Measurements from ENCODE around the gene TAF5L.

Gene TAF5L

GRCh38 chr1:229651546-229651945, 25.6 kb upstream of the TAF5L start:
- no peaks in the 10 kb centered on the region for H3K9me3 Mint-ChIP-seq
- no peaks in the 10 kb centered on the region for H3K27me3 Mint-ChIP-seq
- no peak overlapping the region for H3K4me3 Mint-ChIP-seq
- peaks cover 3% of the 10 kb centered on the region for H3K36me3 Mint-ChIP-seq
- H3K27ac Mint-ChIP-seq: no peak overlapping the region
- H3K4me1 Mint-ChIP-seq: no peaks in the 10 kb centered on the region

GRCh38 chr1:229650045-229650444, 24.1 kb upstream of the TAF5L start:
- Mint-ChIP-seq H3K36me3 (peaks cover 10% of the 10 kb centered on the region), H3K27ac (no peak overlapping the region), H3K27me3 (no peaks in the 10 kb centered on the region), H3K4me3 (no peak overlapping the region), H3K4me1 (no peaks in the 10 kb centered on the region), H3K9me3 (no peaks in the 10 kb centered on the region)

GRCh38 chr1:229648406-229648805, 22.5 kb upstream of the TAF5L start:
- Mint-ChIP-seq H3K4me1 (no peaks in the 10 kb centered on the region), H3K27ac (no peak overlapping the region), H3K27me3 (no peaks in the 10 kb centered on the region), H3K9me3 (no peaks in the 10 kb centered on the region), H3K4me3 (no peak overlapping the region), H3K36me3 (peaks cover 7% of the 10 kb centered on the region)

DNA sequence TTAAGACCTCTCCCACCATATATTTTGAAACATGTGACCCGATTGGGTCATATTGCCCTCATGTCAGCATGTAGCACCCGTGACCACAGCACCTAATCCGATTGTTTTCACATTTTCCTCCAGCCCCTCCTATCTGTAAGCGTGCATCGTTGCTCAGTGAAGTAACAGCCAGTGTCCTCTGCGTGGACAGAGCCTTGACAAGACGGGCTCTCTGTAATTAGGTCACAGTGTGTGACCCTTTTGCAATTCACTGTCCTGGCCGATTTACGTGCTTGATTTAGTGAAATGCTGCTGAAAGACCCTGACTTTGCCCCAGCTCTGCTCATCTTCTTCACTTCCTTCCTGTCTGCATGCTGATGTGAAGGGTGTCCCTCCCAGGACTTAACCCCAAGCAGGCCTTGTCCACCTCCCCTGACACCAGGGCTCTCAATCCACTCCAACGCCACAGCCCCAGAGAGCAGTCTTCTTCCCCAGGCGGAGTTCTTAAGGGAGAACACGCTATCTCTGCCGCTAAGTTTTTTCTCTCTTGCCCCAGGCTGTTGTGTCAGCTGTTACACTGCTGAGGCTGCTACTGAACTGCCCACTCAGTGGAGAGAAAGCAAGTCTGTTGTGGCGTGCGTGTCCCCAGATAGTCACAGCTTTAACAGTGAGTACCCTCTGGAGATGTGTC, 19.5 kb upstream of the TAF5L start:
- peaks cover 7% of the 10 kb centered on the region for H3K36me3 Mint-ChIP-seq
- H3K4me3 Mint-ChIP-seq: no peak overlapping the region
- peaks cover 3% of the 10 kb centered on the region for H3K4me1 Mint-ChIP-seq
- no peaks in the 10 kb centered on the region for H3K9me3 Mint-ChIP-seq
- H3K27me3 Mint-ChIP-seq: no peaks in the 10 kb centered on the region
- H3K27ac Mint-ChIP-seq: no peak overlapping the region

DNA sequence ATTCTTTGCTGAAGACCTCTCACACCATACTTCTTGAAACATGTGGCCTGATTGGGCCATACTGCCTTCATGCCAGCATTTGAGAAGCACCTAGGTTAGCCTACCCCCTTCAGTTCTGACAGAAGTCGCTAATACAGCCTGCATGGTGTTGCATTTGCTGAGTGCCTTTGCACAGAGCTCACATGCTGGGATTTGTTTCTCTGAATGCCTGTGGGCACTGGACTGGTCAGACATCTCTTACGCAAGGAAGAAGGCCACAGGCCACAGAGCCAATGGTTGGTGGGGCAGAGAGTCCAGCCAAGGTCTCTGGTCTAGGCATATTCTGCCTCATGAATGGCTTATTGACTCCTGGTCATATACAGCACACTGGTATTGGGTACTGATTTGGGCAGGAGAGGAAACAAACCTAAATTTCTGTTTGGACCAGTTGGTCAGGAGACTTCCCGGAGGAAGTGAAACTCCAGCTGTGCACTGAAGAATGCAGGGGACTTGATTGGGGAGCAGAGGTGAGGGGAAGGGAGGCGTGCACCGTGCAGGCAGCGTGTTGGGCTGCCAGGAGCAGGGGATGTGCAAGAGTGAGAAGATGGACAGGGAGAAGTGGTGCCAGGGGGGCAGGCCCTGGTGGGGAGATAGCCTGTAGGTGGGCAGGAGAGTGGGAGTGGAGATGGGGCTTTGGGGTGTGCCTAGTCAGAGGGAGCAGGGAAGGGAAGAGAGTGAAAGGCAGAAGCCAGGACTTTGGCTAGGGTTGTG, 18.2 kb upstream of the TAF5L start:
- Mint-ChIP-seq H3K27ac (no peak overlapping the region), H3K9me3 (no peaks in the 10 kb centered on the region), H3K4me1 (peaks cover 10% of the 10 kb centered on the region), H3K36me3 (peaks cover 7% of the 10 kb centered on the region), H3K27me3 (no peaks in the 10 kb centered on the region), H3K4me3 (no peak overlapping the region)

DNA sequence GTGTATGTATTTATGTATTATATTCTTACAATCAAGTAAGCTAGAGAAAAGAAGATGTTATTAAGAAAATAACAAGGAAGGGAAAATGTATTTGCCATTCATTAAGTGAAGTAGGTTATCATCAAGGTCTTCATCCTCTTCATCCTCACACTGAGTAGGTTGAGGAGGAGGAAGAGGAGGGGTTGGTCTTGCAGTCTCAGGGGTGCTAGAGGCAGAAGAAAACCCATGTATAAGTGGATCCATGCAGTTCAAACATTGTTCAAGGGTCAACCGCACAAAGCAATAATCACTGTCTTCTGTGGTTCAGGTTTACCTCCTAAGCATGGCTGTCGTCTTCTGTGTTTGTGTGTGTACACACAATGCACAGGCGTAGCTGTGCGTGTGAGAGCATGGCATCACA, 17.0 kb upstream of the TAF5L start:
- H3K27ac Mint-ChIP-seq: no peak overlapping the region
- peaks cover 9% of the 10 kb centered on the region for H3K36me3 Mint-ChIP-seq
- no peak overlapping the region for H3K4me3 Mint-ChIP-seq
- H3K27me3 Mint-ChIP-seq: no peaks in the 10 kb centered on the region
- peaks cover 10% of the 10 kb centered on the region for H3K4me1 Mint-ChIP-seq
- no peaks in the 10 kb centered on the region for H3K9me3 Mint-ChIP-seq

GRCh38 chr1:229642376-229642775, 16.5 kb upstream of the TAF5L start:
- Mint-ChIP-seq H3K4me3 (no peak overlapping the region), H3K36me3 (peaks cover 9% of the 10 kb centered on the region), H3K27me3 (no peaks in the 10 kb centered on the region), H3K27ac (no peak overlapping the region), H3K9me3 (no peaks in the 10 kb centered on the region), H3K4me1 (peaks cover 10% of the 10 kb centered on the region)

- H3K4me3 Mint-ChIP-seq: no peak overlapping the region
- no peaks in the 10 kb centered on the region for H3K27me3 Mint-ChIP-seq
- peaks cover 10% of the 10 kb centered on the region for H3K4me1 Mint-ChIP-seq
- H3K27ac Mint-ChIP-seq: no peak overlapping the region
- H3K36me3 Mint-ChIP-seq: peaks cover 9% of the 10 kb centered on the region
- no peaks in the 10 kb centered on the region for H3K9me3 Mint-ChIP-seq
These were observed 15.4 kb upstream of the TAF5L start for GRCh38 chr1:229641306-229641705.

- no peaks in the 10 kb centered on the region for H3K9me3 Mint-ChIP-seq
- H3K4me1 Mint-ChIP-seq: peaks cover 10% of the 10 kb centered on the region
- H3K27ac Mint-ChIP-seq: no peak overlapping the region
- H3K27me3 Mint-ChIP-seq: no peaks in the 10 kb centered on the region
- peaks cover 5% of the 10 kb centered on the region for H3K36me3 Mint-ChIP-seq
- H3K4me3 Mint-ChIP-seq: no peak overlapping the region
These were observed 14.5 kb upstream of the TAF5L start for GRCh38 chr1:229640455-229640854.

GRCh38 chr1:229637746-229638145, 11.8 kb upstream of the TAF5L start:
- Mint-ChIP-seq H3K4me1 (peaks cover 13% of the 10 kb centered on the region), H3K27ac (no peak overlapping the region), H3K9me3 (no peaks in the 10 kb centered on the region), H3K4me3 (no peak overlapping the region), H3K27me3 (no peaks in the 10 kb centered on the region), H3K36me3 (peaks cover 7% of the 10 kb centered on the region)

GRCh38 chr1:229636042-229636441, 10.1 kb upstream of the TAF5L start:
- peaks cover 10% of the 10 kb centered on the region for H3K36me3 Mint-ChIP-seq
- H3K9me3 Mint-ChIP-seq: no peaks in the 10 kb centered on the region

DNA sequence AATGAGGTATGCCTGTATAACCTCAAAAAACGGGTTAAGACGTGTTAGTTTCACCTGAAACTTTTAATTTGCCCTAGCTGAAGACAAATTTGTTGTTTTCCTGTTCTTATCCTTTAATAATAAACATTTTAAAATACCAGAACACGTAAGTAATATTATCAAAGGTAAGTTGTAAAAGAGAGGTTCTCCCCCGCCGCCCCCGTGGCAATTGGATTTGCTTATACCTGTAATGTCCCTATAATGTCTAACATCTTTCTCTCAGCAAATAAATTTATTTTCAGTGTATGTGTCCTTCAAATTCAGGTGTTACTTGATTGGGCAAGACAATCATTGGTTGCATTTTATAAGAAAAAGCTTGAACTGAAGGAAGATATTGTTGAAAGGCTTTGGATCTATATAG, 6.0 kb upstream of the TAF5L start:
- Mint-ChIP-seq H3K4me1 (peaks cover 47% of the 10 kb centered on the region), H3K36me3 (peaks cover 19% of the 10 kb centered on the region), H3K27ac (no peak overlapping the region), H3K27me3 (no peaks in the 10 kb centered on the region), H3K4me3 (no peak overlapping the region), H3K9me3 (no peaks in the 10 kb centered on the region)

More at GRCh38 chr1:229636042-229636441, 10.1 kb upstream of the TAF5L start:
- Mint-ChIP-seq H3K4me1 (peaks cover 26% of the 10 kb centered on the region), H3K4me3 (no peak overlapping the region), H3K27ac (no peak overlapping the region), H3K27me3 (no peaks in the 10 kb centered on the region)

DNA sequence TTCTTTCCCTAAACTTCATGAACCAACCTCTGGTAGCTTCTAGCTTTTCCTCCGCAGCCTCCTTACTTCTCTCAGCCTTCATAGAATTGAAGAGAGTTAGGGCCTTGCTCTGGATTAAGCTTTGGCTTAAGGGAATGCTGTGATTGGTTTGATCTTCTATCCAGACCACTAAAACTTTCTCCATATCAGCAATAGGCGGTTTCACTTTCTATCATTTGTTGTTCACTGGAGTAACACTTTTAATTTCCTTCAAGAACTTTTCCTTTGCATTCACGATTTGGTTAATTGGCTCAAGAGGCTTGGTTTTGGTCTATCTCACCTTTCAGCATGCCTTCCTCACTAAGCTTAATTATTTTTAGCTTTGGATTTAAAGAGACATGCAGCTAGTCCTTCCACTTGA, 5.2 kb upstream of the TAF5L start:
- Mint-ChIP-seq H3K27ac (no peak overlapping the region), H3K36me3 (peaks cover 19% of the 10 kb centered on the region), H3K4me3 (no peak overlapping the region), H3K9me3 (no peaks in the 10 kb centered on the region), H3K4me1 (peaks cover 51% of the 10 kb centered on the region), H3K27me3 (no peaks in the 10 kb centered on the region)

DNA sequence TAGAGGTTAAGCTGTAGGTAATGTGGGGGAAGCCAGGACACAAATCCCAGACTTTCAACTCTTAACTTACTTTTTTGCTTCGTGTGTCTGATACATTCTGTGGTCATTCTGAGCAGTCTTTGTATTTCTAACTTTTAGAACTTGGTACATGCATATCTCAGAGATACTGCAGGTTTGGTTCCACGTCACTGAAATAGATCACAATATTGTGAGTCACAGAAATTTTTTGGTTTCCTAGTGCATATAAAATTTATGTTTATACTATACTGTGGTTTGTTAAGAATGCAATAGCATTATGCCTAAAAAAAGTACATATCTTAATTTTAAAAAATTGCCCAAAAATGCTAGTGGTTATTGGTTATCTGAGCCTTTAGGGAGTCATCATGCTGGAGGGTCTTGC, 3.3 kb upstream of the TAF5L start:
- Mint-ChIP-seq H3K9me3 (no peaks in the 10 kb centered on the region), H3K27ac (no peak overlapping the region), H3K4me1 (peaks cover 55% of the 10 kb centered on the region)

DNA sequence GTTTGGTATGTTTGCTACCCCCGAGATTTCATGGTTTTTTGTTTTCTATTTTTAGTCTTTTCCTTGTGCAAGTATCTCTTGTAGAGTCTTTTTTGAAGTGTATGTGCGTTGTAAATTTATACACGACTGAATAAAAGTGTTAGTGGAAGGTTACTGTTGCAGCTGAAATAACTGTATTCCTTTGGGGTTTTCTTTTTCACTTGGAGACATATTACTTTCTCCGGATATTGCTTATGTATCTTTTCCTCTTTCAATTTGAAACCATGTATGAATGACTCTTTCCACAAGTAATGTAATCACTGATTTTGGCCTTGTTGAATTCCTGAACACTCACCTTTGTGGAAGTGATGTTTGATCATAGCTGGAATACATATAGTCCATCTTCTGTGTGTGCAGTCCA, 1.1 kb upstream of the TAF5L start:
- Mint-ChIP-seq H3K4me1 (peaks cover 70% of the 10 kb centered on the region), H3K27ac (peak overlapping the region; percentile 98)

More for the DNA sequence above, 3.3 kb upstream of the TAF5L start:
- H3K27me3 Mint-ChIP-seq: no peaks in the 10 kb centered on the region
- peaks cover 14% of the 10 kb centered on the region for H3K36me3 Mint-ChIP-seq
- no peak overlapping the region for H3K4me3 Mint-ChIP-seq

GRCh38 chr1:229625071-229625914, 629 bp downstream of the TAF5L start:
- no peaks in the 10 kb centered on the region for H3K27me3 Mint-ChIP-seq
- H3K9me3 Mint-ChIP-seq: no peaks in the 10 kb centered on the region
- peaks cover 76% of the 10 kb centered on the region for H3K4me1 Mint-ChIP-seq

More for the DNA sequence above, 1.1 kb upstream of the TAF5L start:
- Mint-ChIP-seq H3K4me3 (peak overlapping the region; percentile 96), H3K36me3 (peaks cover 12% of the 10 kb centered on the region), H3K27me3 (no peaks in the 10 kb centered on the region), H3K9me3 (no peaks in the 10 kb centered on the region)

More at GRCh38 chr1:229625071-229625914, 629 bp downstream of the TAF5L start:
- Mint-ChIP-seq H3K36me3 (peaks cover 12% of the 10 kb centered on the region), H3K27ac (peak overlapping the region; percentile 72), H3K4me3 (peak overlapping the region; percentile 93)
